ENCODE data around the gene ZBTB24.

- no peak for TF ChIP-seq FOXM1 (IDR thresholded peaks at IDR 0.05; ENCODE audit: borderline replicate concordance, low read depth)
- no peak for TF ChIP-seq CEBPB (IDR thresholded peaks at IDR 0.05)
- no peak for TF ChIP-seq EP300 (IDR thresholded peaks at IDR 0.05; ENCODE audit: borderline replicate concordance)
- no peak for TF ChIP-seq TCF12 (IDR thresholded peaks at IDR 0.05; ENCODE audit: low read depth)
- no peak for TF ChIP-seq REST (IDR thresholded peaks at IDR 0.05; ENCODE audit: low read depth)
- TF ChIP-seq ZBTB7A (IDR thresholded peaks at IDR 0.05; ENCODE audit: low read depth): no peak
- TF ChIP-seq, protein P1, sequence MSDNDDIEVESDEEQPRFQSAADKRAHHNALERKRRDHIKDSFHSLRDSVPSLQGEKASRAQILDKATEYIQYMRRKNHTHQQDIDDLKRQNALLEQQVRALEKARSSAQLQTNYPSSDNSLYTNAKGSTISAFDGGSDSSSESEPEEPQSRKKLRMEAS (IDR thresholded peaks at IDR 0.05): no peak
- TF ChIP-seq EGR1 (IDR thresholded peaks at IDR 0.05): no peak
- TF ChIP-seq YY1 (IDR thresholded peaks at IDR 0.05; ENCODE audit: low read depth): no peak
Observed at GRCh38 chr6:109524129-109524528, 41.1 kb upstream of the ZBTB24 start.
